Measurements from ENCODE around the gene PATZ1. TPM values are rescaled to one million over a fixed set of nuclear protein-coding genes. Genes with fewer than 3 reads are reported as not detected.

The PATZ1 gene
- total and polyA plus RNA-seq, 9 donors = 26.3 to 44.5 (median 37.0) TPM

GRCh38 chr22:31345331-31346254 lies 553 bp downstream of the PATZ1 start:
- Histone ChIP-seq H3K4me1 (ENCODE audit: insufficient read depth) (peaks cover 10% of the 10 kb centered on the region), H3K27ac (peak overlapping the region; percentile 65 to 72), H3K27me3 (no peaks in the 10 kb centered on the region), H3K9me3 (no peaks in the 10 kb centered on the region), H3K36me3 (no peaks in the 10 kb centered on the region), H3K4me3 (peak overlapping the region; percentile 73)
- peak; percentile 84 to 91 (median 89) for DNase-seq
- intact Hi-C loops (cut with DNase I) = loop anchor here in 3 of 4 donors (5.0 to 10.0 kb wide), 3 partner anchors 49 to 289 kb away; partner anchors contain the start of gene DRG1 (in 3 of the 3)
- 2 to 5% (median 2%) methylated on average over 39 to 124 of the region's 126 CpGs for WGBS, 3 donors
- TF ChIP-seq, protein P1, sequence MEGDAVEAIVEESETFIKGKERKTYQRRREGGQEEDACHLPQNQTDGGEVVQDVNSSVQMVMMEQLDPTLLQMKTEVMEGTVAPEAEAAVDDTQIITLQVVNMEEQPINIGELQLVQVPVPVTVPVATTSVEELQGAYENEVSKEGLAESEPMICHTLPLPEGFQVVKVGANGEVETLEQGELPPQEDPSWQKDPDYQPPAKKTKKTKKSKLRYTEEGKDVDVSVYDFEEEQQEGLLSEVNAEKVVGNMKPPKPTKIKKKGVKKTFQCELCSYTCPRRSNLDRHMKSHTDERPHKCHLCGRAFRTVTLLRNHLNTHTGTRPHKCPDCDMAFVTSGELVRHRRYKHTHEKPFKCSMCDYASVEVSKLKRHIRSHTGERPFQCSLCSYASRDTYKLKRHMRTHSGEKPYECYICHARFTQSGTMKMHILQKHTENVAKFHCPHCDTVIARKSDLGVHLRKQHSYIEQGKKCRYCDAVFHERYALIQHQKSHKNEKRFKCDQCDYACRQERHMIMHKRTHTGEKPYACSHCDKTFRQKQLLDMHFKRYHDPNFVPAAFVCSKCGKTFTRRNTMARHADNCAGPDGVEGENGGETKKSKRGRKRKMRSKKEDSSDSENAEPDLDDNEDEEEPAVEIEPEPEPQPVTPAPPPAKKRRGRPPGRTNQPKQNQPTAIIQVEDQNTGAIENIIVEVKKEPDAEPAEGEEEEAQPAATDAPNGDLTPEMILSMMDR (IDR thresholded peaks at IDR 0.05) = peak; percentile 76 to 97 (median 96)
- no peak for TF ChIP-seq POLR2A (IDR thresholded peaks at IDR 0.05)

DNA sequence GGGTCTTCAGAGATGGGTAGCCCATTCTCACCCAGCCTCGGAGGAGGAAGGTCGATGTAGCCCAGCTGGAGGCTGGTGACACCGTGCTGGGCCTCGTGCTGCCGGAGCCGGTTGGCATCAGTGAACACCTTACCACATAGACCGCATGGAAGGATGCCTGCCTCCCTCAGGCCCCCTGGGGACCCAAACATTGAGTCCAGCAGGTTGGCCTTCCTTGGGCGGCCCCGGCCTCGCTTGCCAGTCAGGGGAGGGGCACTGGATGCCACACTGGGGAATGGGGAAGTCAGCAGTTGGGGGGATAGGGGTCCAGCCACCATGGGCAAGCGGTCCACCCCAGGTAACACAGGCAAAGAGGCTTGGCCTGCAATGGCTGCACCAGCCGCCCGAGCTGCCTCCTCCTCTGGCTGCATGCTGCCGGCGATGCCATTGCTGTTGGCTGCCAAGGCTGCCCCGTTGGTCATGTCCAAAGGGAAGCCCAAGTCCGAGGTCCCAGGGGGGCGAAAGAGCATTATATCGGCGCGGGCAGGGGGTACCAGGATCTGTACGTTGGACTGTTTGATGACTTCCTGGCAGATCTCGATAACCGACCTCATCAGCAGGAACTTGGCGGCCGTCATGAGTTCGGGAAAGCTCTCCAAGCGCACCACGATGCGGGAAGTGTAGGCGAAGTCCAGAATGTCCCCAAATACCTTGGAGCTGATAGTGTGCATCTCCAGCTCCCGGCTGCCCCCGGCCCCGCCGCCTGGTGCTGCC lies 1.4 kb downstream of the PATZ1 start:
- Histone ChIP-seq H3K4me1 (ENCODE audit: insufficient read depth) (peaks cover 11% of the 10 kb centered on the region), H3K9me3 (no peaks in the 10 kb centered on the region), H3K27ac (peak overlapping the region; percentile 41 to 72), H3K4me3 (peak overlapping the region; percentile 73), H3K27me3 (no peaks in the 10 kb centered on the region), H3K36me3 (no peaks in the 10 kb centered on the region)
- 41 to 43% (median 41%) methylated on average over 35 of the region's 35 CpGs for whole genome bisulfite sequencing, 3 donors
- intact Hi-C loops (cut with DNase I) = loop anchor here in 3 of 4 donors (5.0 to 10.0 kb wide), 3 partner anchors 50 to 290 kb away; partner anchors contain the start of gene DRG1 (in 3 of the 3)
- TF ChIP-seq, protein P1 (IDR thresholded peaks at IDR 0.05) = no peak
- TF ChIP-seq EP300 (IDR thresholded peaks at IDR 0.05) (no peak), POLR2A (IDR thresholded peaks at IDR 0.05) (no peak)
- DNase-seq = peak; percentile 47 to 69 (median 58)

GRCh38 chr22:31344256-31344577 lies 1.9 kb downstream of the PATZ1 start:
- TF ChIP-seq POLR2A (IDR thresholded peaks at IDR 0.05) (no peak), EP300 (IDR thresholded peaks at IDR 0.05) (no peak)
- TF ChIP-seq, protein P1 (IDR thresholded peaks at IDR 0.05) = no peak
- peaks cover 16% of the 10 kb centered on the region for H3K4me1 ChIP-seq (ENCODE audit: insufficient read depth)
- intact Hi-C loops (cut with DNase I) = loop anchor here in 2 of 4 donors (10.0 kb wide), 2 partner anchors 51 to 291 kb away; partner anchors contain the start of gene DRG1 (in 1 of the 2)
- 67 to 72% (median 69%) methylated on average over 12 of the region's 12 CpGs for WGBS, 3 donors
- peak in 1 of 5 donors; percentile 26 for DNase-seq
- no peaks in the 10 kb centered on the region for H3K9me3 ChIP-seq
- peak overlapping the region; percentile 6 for H3K4me3 ChIP-seq
- H3K27ac ChIP-seq = peak overlapping the region; percentile 41 to 47
- H3K36me3 ChIP-seq = no peaks in the 10 kb centered on the region
- no peaks in the 10 kb centered on the region for H3K27me3 ChIP-seq

Data from ovary (tissue), 9 donors.